Mucosa of descending colon (tissue), 3 donors: Measurements from ENCODE around the gene WDR5. TPM values are rescaled to one million over a fixed set of nuclear protein-coding genes. Genes with fewer than 3 reads are reported as not detected.

ENCODE experiments used
- ATAC-seq: fragments of 200-7000 bp; cut with Tn5 transposase; one replicate; pipeline ENCODE4 v1.9.1; 2020; ENCODE audit warnings: mild to moderate bottlenecking, moderate library complexity
- DNase-seq, 3 donors: peaks; one replicate each; pipeline ENCODE4 v3.0.0-alpha.2; 2020
- H3K36me3 ChIP-seq: fragments of 200-600 bp; one replicate; pipeline ENCODE4 v1.8.0; 2021; ENCODE audit warnings: low read depth, mild to moderate bottlenecking
- H3K4me1 ChIP-seq: fragments of 200-600 bp; one replicate; pipeline ENCODE4 v1.8.0; 2021; ENCODE audit warnings: low read depth, mild to moderate bottlenecking
- H3K4me3 ChIP-seq: fragments of 200-600 bp; one replicate; pipeline ENCODE4 v1.8.0; 2021; ENCODE audit warnings: mild to moderate bottlenecking
- H3K9me3 ChIP-seq: fragments of 200-600 bp; one replicate; pipeline ENCODE4 v1.8.0; 2021; ENCODE audit warnings: mild to moderate bottlenecking
- CTCF ChIP-seq: fragments of 200-600 bp; IDR thresholded peaks from one replicate; pipeline ENCODE4 v1.8.0; 2022; ENCODE audit warnings: antibody characterized with exemption, mild to moderate bottlenecking
- intact Hi-C, 2 donors: fragments of 100-400 bp; cut with DNase I in 1 of 2; cut with micrococcal nuclease in 1 of 2; formaldehyde crosslinking; loops; one replicate each; pipeline versions ENCODE4 v1.11.0 to v1.11.1; 2022; cut with DNase I, micrococcal nuclease
- total RNA-seq, 3 donors: library from RNA; stranded (reverse); fragmentation: NEBNext Ultra II Directional in 2 of 3; extraction: Animal tissue kit (Norgen Biotek cat#: 25700) in 2 of 3; gene quantifications; one replicate each; pipeline versions ENCODE4 v1.2.1 to v1.2.4, GENCODE V29; 2021 to 2023
- donor health status: DM: no; HTN: no; CAD: no; lungs with moderate emphysema.
- donor health status: DM: no; HTN: no; CAD: no.
- donor health status: DM: no; HTN: yes; CAD: no.

Gene WDR5
- total RNA-seq, 3 donors from 2014 or later = 19.9 to 27.1 (median 24.6) TPM

- Histone ChIP-seq H3K4me3 (no peak overlapping the region), H3K9me3 (no peaks in the 10 kb centered on the region), H3K36me3 (peaks cover 3% of the 10 kb centered on the region), H3K4me1 (peaks cover 8% of the 10 kb centered on the region)
- TF ChIP-seq CTCF = no peak
- no peak for ATAC-seq
- DNase-seq = no peak
- intact Hi-C loops = no loop called here
Observed at GRCh38 chr9:134158242-134158641, 22.4 kb downstream of the WDR5 start.

- H3K4me1 ChIP-seq = peaks cover 11% of the 10 kb centered on the region
- DNase-seq (no peak), ATAC-seq (no peak)
- no peaks in the 10 kb centered on the region for H3K9me3 ChIP-seq
- no peak overlapping the region for H3K4me3 ChIP-seq
- intact Hi-C loops = no loop called here
- H3K36me3 ChIP-seq = peaks cover 3% of the 10 kb centered on the region
- no peak for TF ChIP-seq CTCF
Observed at GRCh38 chr9:134158753-134159392, 23.0 kb downstream of the WDR5 start.

GRCh38 chr9:134159566-134160245 is 23.8 kb downstream of the WDR5 start:
- Histone ChIP-seq H3K36me3 (peaks cover 3% of the 10 kb centered on the region), H3K4me3 (no peak overlapping the region), H3K9me3 (no peaks in the 10 kb centered on the region), H3K4me1 (peaks cover 11% of the 10 kb centered on the region)
- no peak for TF ChIP-seq CTCF
- intact Hi-C loops = no loop called here
- DNase-seq (no peak), ATAC-seq (no peak)

- DNase-seq (no peak), ATAC-seq (no peak)
- TF ChIP-seq CTCF = no peak
- H3K4me3 ChIP-seq = no peak overlapping the region
- peaks cover 15% of the 10 kb centered on the region for H3K4me1 ChIP-seq
- H3K9me3 ChIP-seq = no peaks in the 10 kb centered on the region
- no peaks in the 10 kb centered on the region for H3K36me3 ChIP-seq
- intact Hi-C loops = no loop called here
Observed at GRCh38 chr9:134161647-134162046, 25.8 kb downstream of the WDR5 start.

- Histone ChIP-seq H3K9me3 (no peaks in the 10 kb centered on the region), H3K4me1 (peaks cover 15% of the 10 kb centered on the region), H3K36me3 (no peaks in the 10 kb centered on the region), H3K4me3 (no peak overlapping the region)
- no peak for TF ChIP-seq CTCF
- intact Hi-C loops = no loop called here
- ATAC-seq (no peak), DNase-seq (no peak)
Observed at GRCh38 chr9:134162212-134162775, 26.4 kb downstream of the WDR5 start.
